Astrocyte (in vitro differentiated cells and primary cell): Measurements from ENCODE around the gene ACSM2A.

Source experiments
- EZH2 ChIP-seq: IDR thresholded peaks from 2 replicates; pipeline ENCODE4 v1.6.1; 2012; ENCODE audit warnings: mild to moderate bottlenecking, low read length, inconsistent platforms; ENCODE audit not compliant: insufficient read depth
- TF ChIP-seq, protein P1 (sequence below): IDR thresholded peaks from 2 replicates; pipeline ENCODE4 v1.5.1; 2011; ENCODE audit warnings: low read depth, mild to moderate bottlenecking, inconsistent platforms, low read length, moderate library complexity; ENCODE audit not compliant: insufficient read depth

DNA sequence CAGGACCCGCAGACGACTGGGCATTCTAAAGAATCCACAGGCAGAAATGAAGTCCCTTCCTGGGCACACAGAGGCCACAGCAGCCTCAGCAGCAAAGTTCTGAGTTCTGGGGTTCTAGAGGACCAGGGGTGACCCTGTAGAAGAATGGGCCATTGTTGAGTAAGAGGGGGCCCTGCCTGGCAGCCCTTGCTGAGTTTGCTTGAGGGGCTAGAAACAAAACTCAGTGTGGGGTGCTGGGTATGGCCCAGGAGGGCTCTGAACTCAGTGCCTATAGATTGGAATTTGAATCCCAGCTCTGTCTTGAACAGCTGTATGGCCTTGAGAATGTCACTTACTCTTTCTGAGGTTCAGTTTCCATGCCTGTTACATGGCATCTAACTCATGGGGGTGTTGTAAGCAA is 46.7 kb upstream of the ACSM2A start, which contains the start of gene PDILT:
- TF ChIP-seq, protein P1, sequence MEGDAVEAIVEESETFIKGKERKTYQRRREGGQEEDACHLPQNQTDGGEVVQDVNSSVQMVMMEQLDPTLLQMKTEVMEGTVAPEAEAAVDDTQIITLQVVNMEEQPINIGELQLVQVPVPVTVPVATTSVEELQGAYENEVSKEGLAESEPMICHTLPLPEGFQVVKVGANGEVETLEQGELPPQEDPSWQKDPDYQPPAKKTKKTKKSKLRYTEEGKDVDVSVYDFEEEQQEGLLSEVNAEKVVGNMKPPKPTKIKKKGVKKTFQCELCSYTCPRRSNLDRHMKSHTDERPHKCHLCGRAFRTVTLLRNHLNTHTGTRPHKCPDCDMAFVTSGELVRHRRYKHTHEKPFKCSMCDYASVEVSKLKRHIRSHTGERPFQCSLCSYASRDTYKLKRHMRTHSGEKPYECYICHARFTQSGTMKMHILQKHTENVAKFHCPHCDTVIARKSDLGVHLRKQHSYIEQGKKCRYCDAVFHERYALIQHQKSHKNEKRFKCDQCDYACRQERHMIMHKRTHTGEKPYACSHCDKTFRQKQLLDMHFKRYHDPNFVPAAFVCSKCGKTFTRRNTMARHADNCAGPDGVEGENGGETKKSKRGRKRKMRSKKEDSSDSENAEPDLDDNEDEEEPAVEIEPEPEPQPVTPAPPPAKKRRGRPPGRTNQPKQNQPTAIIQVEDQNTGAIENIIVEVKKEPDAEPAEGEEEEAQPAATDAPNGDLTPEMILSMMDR: no peak
- TF ChIP-seq EZH2: no peak
